Calu3 (cell line): ENCODE measurements around the gene ZNF212. TPM values are rescaled to one million over a fixed set of nuclear protein-coding genes. Genes with fewer than 3 reads are reported as not detected.
"Not testable (repeated sequence)": the region's sequence is repeated elsewhere in the genome, so short reads cannot be mapped to it uniquely, and the experiment has no call there.

Experiments used
- BruUV-seq: library from RNA; stranded (reverse); fragments of 400-500 nt; replicated peaks from 2 replicates; lab custom pipeline; 2021; lab: Mats Ljungman, UMichigan
- CTCF ChIA-PET: fragments of 300-600 bp; sonication (Branson Sonifier 250); formaldehyde crosslinking; loops from one replicate; lab custom pipeline; 2022; ENCODE audit warnings: antibody characterized with exemption; lab: Charles Lee
- DNase-seq: peaks from one replicate; pipeline ENCODE4 v3.0.0; 2022
- H3K27ac Mint-ChIP-seq: one replicate; pipeline ENCODE4 v1.8.0; 2022; ENCODE audit warnings: mixed read lengths; ENCODE audit not compliant: unreplicated experiment
- H3K27me3 Mint-ChIP-seq: one replicate; pipeline ENCODE4 v1.8.0; 2022; ENCODE audit warnings: mixed read lengths; ENCODE audit not compliant: unreplicated experiment
- H3K36me3 Mint-ChIP-seq: one replicate; pipeline ENCODE4 v1.8.0; 2022; ENCODE audit warnings: mild to moderate bottlenecking, moderate library complexity, mixed read lengths; ENCODE audit not compliant: insufficient read depth, unreplicated experiment
- H3K4me1 Mint-ChIP-seq: one replicate; pipeline ENCODE4 v1.8.0; 2022; ENCODE audit warnings: mild to moderate bottlenecking, low read depth, mixed read lengths; ENCODE audit not compliant: unreplicated experiment
- H3K4me3 Mint-ChIP-seq: one replicate; pipeline ENCODE4 v1.8.0; 2022; ENCODE audit warnings: mild to moderate bottlenecking, low read depth, moderate library complexity, mixed read lengths; ENCODE audit not compliant: unreplicated experiment
- H3K9me3 Mint-ChIP-seq: one replicate; pipeline ENCODE4 v1.8.0; 2022; ENCODE audit warnings: low read depth, mixed read lengths; ENCODE audit not compliant: unreplicated experiment
- intact Hi-C: fragments of 100-400 bp; cut with micrococcal nuclease; formaldehyde crosslinking; loops from one replicate; pipeline ENCODE4 v1.10.0; 2022; ENCODE audit not compliant: unreplicated experiment
- total RNA-seq: library from RNA; stranded (reverse); gene quantifications from 2 replicates; pipeline ENCODE4 v1.2.3, GENCODE V29; 2022
- TF ChIP-seq, protein P1 (sequence below): fragments of 200-600 bp; IDR thresholded peaks from one replicate; pipeline ENCODE4 v1.8.0; 2022; ENCODE audit warnings: antibody characterized with exemption; ENCODE audit not compliant: unreplicated experiment

Gene ZNF212
- total RNA-seq, 1 experiment from 2014 or later, result 17.2 TPM

DNA sequence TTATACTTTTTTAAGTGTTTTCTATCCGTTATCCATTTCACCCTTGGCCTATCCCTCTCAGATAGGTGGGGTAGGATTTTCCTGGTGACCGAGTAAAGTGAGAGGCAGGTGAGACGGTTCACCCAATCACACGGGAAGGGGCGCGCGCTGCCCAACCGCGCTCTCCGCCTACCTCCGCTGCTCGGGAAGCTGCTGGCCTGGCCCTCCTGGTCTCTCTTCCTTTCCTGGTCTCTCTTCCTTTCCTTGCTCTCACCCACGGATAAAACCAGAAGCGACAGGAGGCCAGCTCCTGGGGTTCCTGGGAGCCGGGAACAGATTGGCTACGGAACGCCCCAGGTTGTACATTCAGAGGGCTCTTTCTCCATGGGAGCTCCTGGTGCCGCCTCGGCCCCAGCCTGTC is 14.3 kb upstream of the ZNF212 start:
- no peak for DNase-seq
- TF ChIP-seq, protein P1, sequence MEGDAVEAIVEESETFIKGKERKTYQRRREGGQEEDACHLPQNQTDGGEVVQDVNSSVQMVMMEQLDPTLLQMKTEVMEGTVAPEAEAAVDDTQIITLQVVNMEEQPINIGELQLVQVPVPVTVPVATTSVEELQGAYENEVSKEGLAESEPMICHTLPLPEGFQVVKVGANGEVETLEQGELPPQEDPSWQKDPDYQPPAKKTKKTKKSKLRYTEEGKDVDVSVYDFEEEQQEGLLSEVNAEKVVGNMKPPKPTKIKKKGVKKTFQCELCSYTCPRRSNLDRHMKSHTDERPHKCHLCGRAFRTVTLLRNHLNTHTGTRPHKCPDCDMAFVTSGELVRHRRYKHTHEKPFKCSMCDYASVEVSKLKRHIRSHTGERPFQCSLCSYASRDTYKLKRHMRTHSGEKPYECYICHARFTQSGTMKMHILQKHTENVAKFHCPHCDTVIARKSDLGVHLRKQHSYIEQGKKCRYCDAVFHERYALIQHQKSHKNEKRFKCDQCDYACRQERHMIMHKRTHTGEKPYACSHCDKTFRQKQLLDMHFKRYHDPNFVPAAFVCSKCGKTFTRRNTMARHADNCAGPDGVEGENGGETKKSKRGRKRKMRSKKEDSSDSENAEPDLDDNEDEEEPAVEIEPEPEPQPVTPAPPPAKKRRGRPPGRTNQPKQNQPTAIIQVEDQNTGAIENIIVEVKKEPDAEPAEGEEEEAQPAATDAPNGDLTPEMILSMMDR, result no peak
- CTCF ChIA-PET, result no interaction called here
- Mint-ChIP-seq H3K4me1 (peaks cover 15% of the 10 kb centered on the region), H3K27me3 (no peaks in the 10 kb centered on the region), H3K27ac (no peak overlapping the region), H3K36me3 (peaks cover 37% of the 10 kb centered on the region), H3K4me3 (no peak overlapping the region), H3K9me3 (no peaks in the 10 kb centered on the region)
- no TSS peak for BruUV-seq
- intact Hi-C loops, result no loop called here

DNA sequence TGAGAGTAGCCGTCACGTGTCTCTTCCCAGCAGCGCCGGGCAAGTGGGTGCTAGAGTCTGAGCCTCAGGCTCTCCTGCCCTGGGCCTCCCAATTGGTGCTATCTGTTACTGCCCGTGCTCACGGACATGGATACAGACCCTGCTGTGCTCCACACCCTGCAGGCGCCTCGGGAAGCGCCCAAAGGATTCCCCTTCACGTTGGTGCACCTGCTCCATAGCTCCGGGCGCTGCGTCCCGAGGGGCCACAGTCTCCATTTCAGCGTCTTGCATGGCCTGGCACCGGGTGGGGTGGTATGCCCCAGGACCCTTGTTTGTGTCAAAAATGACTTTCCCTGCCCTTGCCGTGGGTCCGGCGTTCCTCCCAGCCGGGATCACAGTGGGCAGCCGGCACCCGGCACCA is 13.8 kb upstream of the ZNF212 start:
- TF ChIP-seq, protein P1, result no peak
- Mint-ChIP-seq H3K4me3 (no peak overlapping the region), H3K4me1 (peaks cover 15% of the 10 kb centered on the region), H3K27me3 (no peaks in the 10 kb centered on the region), H3K27ac (no peak overlapping the region), H3K36me3 (peaks cover 40% of the 10 kb centered on the region), H3K9me3 (no peaks in the 10 kb centered on the region)
- CTCF ChIA-PET, result no interaction called here
- no TSS peak for BruUV-seq
- no peak for DNase-seq
- intact Hi-C loops, result no loop called here

DNA sequence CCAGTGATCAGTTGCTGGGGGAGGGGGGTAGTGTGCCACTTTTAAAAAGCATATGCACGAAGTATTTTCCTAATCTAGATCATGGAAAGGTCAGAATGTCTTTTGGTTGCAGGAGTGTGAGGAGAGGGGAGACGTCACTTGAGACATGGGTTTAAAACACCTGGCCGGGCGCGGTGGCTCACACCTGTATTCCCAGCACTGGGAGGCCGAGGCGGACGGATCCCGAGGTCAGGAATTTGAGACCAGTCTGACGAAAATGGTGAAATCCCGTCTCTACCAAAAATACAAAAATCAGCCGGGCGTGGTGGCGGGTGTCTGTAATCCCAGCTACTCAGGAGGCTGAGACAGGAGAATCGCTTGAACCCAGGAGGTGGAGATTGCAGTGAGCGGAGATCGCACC is 13.1 kb upstream of the ZNF212 start:
- H3K27ac Mint-ChIP-seq, result peak overlapping the region; percentile 11
- H3K4me3 Mint-ChIP-seq, H3K27me3 Mint-ChIP-seq, DNase-seq, intact Hi-C loops, BruUV-seq, CTCF ChIA-PET, H3K9me3 Mint-ChIP-seq: not testable (repeated sequence)
- H3K36me3 Mint-ChIP-seq, result peaks cover 40% of the 10 kb centered on the region
- peaks cover 15% of the 10 kb centered on the region for H3K4me1 Mint-ChIP-seq

DNA sequence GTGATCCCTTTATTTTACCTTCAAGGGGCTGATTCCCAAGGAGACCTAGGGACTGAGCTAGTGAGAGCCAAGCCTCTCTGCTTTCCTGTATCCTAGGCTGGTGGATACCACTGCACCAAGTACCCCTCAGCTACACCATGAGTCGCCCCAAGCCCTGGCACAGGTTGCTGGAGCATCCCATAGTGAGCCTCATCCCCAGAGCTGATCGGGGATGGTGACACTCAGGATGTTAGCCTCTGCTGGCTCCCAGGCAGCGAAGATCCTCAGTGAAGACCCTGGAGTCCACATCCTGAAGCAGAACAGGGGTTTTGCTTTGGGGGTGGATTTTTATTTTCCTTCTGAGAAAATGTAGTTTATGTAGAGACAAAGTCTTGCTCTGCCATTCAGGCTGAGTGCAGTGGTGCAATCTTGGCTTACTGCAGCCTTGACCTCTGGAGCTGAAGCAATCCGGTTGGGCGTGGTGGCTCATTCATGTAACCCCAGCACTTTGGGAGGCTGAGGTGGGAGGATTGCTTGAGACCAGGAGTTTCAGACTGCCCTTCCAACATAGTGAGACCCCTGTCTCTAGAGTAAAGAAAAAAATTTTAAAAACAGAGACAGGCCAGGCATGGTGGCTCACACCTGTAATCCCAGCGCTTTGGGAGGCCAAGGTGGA is 12.5 kb upstream of the ZNF212 start:
- BruUV-seq, result no TSS peak
- H3K27ac Mint-ChIP-seq, result no peak overlapping the region
- H3K4me1 Mint-ChIP-seq, result peaks cover 15% of the 10 kb centered on the region
- CTCF ChIA-PET, result no interaction called here
- no peak for DNase-seq
- H3K4me3 Mint-ChIP-seq, result no peak overlapping the region
- TF ChIP-seq, protein P1, result no peak
- no peaks in the 10 kb centered on the region for H3K27me3 Mint-ChIP-seq
- no peaks in the 10 kb centered on the region for H3K9me3 Mint-ChIP-seq
- intact Hi-C loops, result no loop called here
- peaks cover 40% of the 10 kb centered on the region for H3K36me3 Mint-ChIP-seq

DNA sequence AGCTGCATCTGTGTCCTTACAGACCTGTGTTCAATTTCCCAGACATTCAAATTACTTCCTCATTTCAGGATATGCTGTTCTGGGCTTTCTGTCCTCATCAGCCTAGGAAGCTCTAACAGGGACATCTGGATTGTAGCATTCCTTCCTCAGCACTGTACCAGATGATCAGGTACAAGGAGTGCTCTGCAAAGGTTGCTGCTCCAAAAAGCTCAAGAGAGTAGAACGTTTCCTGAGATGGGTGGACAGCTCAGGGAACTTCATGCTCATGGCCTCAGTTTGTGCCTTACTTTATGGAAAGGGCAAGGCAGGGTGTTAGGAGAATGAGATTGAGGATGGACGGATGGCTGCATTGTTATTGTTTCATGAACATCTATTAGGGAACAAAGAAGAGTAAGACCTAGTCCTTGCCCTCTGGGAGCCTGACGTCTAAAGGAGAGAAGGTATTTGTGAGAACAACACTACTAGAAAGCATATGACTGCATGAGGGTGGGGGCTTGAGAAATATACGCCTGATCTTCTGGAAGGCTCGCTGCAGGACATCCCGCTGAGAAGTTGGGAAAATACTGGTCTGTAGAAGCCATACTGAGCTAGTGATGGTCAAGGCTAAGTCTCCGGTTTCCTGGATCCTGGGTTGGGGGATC is 10.5 kb upstream of the ZNF212 start:
- DNase-seq, result no peak
- intact Hi-C loops, result no loop called here
- peaks cover 28% of the 10 kb centered on the region for H3K4me1 Mint-ChIP-seq

More for the DNA sequence above, 10.5 kb upstream of the ZNF212 start:
- CTCF ChIA-PET, result interaction anchor here (0.5 to 0.7 kb wide), 2 partner anchors 25 to 37 kb away, joined by 3 to 5 read pairs; no protein-coding TSS in a partner anchor
- Mint-ChIP-seq H3K27ac (peak overlapping the region; percentile 46), H3K4me3 (no peak overlapping the region), H3K36me3 (peaks cover 36% of the 10 kb centered on the region), H3K9me3 (no peaks in the 10 kb centered on the region), H3K27me3 (no peaks in the 10 kb centered on the region)
- BruUV-seq, result no TSS peak
- TF ChIP-seq, protein P1, result no peak
